Ecto neural progenitor cell (in vitro differentiated cells): Measurements from ENCODE around the gene SMARCB1.

Experiments used
- DNase-seq: peaks from one replicate; pipeline ENCODE4 v3.0.0-alpha.2; 2018; ENCODE audit warnings: low spot score

The SMARCB1 gene

DNA sequence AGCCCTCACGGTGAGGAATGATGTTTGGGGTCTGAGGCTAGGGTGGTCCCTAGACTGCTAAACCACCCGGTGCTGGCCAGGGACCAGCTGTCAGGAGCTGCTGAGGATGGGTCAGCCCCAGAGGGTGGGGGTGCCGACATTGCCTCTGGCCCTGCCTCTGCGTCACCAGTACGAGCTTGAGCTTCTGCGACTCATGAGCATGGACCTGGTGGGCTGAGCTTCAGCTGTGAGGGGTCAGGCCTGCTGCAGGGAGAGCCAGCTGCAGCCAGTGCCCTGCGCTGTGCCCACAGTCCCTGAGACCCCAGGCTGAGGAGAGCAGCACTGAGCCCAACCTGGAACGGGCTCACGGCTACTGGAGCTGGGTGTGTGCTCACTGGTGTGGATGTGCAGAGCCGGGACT is 45.0 kb downstream of the SMARCB1 start:
- DNase-seq: no peak

DNA sequence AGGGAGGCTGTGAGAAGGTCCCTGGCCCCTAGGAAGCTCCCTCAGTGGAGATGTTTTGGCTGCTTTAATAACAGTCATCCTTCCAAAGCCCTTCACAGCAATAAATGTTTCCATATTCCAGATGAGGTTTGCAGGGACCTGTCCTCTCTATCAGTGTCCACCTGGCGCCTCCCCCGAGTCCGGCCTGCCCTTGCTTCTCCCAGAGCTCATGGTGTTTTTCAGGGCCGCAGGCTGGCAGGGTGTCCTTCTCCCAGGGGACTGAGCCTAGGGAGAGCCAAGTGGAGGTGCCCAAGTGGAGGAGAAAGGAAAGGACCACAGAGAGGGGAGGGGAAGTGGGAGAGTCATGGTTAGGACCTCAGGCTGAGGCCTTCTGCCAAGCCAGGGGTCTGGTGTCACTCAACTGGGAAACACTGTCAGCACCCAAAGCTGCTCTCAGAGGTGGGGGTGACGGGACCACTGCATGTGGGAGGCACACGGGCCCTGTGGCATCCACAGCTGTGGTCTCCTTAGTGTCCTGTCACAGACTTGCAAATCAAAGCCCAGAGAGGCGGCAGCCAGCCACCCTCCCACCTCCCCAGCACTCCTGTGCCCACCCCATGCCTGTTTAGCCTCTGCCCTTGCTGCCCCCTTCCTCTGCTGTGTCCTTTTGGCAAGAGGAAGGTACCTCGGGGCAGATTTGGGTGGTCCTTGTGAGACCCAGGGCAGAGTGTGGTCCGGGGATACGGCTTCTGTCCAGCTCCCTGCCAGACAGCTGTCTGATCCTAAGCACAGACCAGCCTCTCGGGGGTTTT is 45.7 kb downstream of the SMARCB1 start:
- no peak for DNase-seq

DNA sequence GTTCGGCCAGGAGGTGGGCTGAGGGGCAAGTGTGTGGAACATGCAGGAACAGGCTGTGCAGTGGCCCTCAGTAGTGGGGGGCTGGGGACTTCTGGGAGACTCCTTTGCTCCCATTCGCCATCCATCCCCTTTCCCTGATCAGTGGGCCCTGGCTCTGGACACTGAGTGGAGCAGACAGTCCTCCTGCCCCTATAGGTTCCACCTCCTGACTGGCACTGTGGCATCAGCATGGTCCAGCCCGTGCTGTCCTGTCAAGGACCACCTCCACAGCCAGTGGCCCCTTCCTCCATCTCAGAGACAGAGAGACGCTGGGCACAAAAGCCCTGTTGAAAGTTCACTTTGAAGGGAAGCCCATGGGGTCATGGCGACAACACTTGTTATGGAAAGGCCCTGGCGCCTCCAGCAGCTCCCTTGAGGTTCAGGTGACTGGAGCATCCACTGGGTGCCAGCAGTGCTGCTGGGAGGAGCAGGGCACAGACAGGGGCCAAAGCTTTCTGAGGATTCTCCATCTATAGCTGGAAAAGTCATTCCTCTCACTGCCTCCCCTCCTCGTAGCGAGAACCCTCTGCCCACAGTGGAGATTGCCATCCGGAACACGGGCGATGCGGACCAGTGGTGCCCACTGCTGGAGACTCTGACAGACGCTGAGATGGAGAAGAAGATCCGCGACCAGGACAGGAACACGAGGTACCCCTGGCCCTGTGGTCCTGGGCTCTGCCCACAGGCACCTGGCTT is 46.4 kb downstream of the SMARCB1 start:
- no peak for DNase-seq

DNA sequence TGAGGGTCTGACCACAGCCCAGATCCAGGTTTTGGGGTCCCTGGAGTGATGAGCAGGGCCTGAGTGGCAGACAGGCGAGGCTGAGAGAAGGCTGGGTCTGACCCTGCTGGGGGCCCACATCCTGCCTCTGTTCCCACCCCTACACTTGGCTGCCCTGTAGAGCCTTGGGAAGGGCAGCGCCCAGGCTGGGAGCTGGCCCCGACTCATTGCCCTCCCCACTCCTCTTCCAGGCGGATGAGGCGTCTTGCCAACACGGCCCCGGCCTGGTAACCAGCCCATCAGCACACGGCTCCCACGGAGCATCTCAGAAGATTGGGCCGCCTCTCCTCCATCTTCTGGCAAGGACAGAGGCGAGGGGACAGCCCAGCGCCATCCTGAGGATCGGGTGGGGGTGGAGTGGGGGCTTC is 47.1 kb downstream of the SMARCB1 start:
- DNase-seq: no peak

DNA sequence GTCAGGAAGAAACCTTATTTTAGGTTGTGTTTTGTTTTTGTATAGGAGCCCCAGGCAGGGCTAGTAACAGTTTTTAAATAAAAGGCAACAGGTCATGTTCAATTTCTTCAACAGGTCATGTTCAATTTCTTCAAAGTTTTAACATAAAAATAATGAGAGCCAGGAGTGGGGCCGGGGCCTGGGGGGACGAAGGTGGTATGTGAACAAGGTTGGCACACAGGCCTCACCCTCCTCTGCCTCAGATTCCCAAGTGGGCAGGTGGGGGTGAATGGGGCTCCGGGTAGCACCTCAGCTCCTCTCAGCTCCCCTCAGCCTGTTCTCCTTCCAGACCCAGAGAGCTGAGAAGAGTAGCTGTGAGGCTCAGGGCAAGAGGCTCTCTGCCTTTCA is 47.6 kb downstream of the SMARCB1 start:
- DNase-seq: no peak

DNA sequence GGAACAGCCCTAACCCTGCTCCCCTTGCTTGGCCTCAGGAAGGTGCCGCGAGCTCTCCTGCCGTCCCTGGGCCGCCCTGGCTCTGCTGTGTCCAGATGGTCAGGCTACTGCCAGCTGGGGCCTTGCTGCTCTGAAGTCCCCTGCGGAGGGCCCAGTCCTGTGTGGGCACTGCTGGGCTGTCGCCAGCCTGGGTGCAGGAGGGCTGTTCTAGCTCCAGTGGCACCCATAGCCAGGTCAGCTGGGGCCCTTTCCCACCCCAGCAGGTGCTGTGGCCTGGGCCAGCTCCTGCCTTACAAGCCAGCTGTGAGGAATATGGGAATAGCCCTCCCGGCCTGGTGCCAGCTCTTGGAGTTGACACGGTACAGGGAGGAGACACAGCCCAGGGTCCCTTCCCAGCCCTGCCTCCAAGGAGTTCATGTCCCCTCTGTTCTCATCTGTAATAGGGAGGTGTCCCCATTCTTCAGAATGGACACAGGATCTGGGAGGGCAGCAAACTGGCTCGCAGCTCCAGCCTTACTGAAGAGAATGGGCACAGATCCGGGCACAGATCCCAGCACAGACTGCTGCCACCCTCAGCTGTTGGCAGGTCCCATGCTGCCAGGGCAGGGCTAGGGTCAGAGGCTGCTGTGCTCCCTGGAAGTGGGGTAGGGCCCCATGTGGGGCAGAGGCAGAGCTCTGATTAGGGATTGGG is 48.2 kb downstream of the SMARCB1 start:
- DNase-seq: no peak

DNA sequence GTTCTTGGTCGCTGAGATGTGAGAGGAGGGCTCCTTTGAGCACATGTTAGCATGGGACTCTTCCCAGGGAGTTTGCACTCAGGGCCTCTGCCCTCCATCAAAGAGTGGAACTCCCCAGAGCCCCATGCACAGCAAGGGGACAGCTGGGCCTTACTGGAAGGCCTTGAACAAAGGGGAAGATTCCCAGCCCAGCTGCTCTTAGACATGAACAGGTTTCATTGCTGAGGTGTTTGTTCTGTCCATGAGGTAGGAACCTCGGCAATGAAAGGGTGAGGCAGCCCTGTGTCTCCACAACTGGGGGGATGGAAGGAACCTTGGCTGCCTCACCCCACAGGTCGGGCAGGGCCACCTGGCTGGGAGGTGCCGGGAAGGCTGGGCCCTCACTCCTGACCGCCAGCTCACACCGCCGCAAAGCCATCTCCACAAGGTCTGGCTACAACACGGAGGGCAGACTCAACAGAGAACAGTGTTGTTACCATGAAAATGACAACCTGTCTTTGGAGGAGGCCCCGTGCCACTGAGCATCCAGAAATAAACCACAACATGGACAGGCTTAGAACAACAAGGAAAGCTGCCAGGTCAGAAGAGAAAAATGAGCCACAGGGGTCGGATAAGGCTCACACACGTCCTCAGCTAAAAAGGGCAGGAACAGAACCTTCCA is 48.8 kb downstream of the SMARCB1 start:
- DNase-seq: no peak

DNA sequence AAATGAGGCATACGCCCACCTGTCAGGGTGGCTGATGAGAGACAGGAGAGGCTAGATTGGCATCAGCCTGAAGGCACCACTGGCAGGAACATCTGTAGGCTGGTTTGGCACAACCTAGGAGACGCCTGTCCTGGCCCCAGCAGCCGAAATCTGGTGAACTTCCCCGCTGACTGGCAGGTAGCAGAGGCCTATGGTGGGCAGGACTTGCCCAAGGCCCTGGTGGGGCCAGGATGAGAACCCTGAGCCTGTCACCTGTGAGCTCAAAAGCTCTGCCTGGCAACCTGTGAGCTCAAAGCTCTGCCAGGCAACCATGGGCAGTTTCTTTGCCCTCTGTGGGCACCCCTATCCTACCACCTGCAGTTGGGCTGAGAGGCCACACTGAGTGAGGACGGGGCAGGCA is 49.5 kb downstream of the SMARCB1 start:
- DNase-seq: no peak

DNA sequence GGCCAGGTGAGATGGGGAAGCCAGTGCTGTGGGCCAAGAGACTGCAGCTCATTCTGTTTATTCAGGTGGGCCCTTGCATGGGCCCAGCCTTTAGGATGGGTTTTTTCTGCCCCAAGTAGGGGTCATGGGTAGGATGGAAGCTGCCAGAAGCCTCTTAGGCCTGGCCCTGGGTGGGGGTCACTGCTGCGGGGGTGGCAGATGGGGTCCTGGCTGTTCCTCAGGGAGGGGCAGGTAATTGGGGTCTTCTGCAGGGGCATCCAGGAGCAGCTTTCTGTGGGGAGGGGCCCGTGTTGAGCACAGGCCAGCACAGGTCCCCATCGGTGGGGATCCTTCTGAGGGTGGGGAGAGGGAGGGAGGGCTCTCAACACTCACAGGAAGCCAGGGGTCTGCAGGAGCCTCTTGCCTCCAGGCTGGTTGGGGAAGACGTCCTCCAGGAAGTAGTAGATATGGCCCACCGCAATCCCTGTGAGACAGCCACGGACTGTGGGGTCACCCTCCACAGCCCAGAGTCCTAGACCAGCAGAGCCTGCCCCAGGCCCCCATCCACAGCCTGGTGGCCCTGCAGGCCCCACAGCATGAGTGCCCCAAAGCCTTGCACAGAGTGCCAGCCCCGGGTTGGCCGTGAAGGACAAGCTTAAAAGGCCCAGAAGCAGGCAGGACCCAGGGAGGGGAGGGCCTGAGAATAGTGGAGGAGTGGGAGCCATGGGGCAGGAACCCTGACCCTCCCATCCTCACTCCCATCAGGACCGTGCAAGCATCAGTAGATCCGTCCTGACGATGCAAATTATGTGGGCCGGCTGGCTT is 50.1 kb downstream of the SMARCB1 start:
- no peak for DNase-seq

DNA sequence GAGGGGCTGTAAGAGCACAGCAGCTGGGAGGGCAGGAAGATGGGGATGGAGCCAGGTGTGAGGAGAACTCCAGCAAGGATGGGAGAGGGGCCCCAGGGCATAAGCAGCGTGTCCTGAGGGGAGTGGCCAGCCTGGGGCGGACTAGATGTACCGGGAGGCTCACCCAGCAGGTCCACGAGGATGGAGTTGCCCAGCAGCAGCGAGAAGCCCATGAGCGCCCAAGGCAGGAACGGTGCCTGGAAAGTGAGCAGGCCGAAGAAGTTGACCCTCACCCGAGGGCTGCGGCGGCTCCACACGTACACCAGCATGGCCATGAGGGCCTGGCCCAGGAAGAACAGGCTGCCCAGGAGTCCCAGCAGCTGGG is 50.7 kb downstream of the SMARCB1 start:
- no peak for DNase-seq

DNA sequence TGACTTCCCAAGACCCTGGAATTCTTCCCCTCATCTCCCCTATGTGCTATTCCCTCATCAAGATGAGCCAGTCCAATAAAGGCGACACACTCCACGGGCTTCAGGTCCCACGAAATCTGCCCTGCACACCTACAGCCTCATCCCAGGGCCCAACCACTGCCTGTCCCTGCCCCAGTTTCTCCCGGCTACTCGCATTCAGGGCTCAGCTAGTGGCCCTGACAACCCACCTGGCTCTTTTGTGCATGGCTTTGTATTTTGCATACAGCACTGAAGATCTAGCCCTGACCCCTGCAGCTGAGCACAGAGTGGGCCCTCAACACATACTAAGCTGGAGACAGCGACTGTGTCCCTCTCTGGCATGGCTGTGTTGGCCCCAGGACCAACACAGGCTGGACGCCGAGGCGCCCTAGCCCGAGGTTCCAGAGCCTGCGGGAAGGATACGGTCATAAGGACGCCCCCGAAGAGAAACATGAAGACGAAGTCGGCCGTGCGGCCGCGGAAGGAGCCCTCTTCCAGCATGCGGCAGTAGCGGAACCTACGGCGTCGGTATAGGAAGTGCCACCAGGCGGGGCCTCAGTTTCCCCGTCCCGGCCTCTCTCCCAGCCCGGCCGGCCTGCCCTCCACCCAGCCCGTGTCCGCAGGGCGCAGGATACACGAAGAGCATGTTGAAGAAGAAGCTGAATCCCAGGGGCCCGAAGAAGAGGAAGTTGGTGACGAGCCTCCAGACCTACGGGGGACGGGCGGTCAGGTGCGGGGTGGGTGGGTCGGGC is 51.3 kb downstream of the SMARCB1 start:
- DNase-seq: peak; percentile 66

DNA sequence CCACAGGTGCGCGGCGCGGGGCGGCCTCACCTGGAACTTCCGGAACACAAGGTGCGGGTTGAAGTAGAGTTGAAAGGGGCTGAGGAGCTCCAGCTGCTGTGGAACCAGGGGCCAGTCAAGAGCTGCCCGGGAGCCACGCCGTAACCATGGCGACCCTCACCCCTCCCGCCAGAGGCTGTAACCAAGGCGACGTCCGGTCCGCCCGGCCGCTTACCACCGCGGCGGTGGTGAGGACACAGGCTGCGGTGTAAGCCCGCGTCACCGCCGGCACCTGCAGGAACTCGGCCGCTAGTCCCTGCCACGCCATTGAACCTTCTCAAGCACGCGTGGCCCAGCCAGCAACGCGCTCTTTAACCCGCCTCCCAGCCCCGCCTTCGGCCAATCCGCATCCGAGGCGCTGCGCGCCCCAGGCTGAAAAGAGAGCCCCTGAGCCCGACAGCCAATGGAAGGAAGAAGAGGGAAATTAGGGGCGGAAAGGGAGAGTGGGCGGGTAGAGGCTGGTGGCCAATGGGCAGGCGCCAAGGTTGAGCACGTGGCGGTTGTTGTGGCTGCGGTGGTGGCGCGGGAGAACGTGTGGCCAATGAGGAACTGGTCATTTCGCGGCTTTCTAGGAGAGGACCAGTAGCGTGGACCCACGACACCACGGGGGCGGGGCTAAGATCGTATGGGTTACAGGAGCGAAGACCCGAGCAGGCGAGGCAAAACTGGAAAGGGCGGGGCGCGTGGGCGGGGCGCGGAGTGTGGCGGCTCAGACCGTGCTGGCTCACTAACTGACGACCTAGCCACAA is 52.1 kb downstream of the SMARCB1 start, which contains the start of gene DERL3:
Gene DERL3 (minus strand): TSS at position 326 of the 788 bp plus-strand sequence. CDS start 19 bp downstream, at position 307.
- DNase-seq: peak; percentile 98

DNA sequence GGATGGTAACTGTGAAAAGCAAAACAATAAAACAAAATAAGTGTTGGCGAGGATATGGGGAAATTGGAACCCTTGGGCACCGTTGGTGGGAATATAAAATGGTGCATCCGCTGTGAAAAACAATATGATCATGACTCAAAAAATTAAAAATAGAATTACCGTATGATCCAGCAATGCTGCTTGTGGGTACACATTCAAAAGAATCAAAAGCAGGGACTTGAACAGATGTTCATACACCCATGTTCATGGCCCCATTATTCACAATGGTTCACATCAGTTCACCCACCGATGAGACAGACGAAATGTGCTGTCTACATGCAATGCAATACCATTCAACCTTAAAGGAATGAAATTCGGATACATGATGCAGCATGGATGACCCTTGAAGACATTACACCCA is 53.3 kb downstream of the SMARCB1 start:
- DNase-seq: no peak

DNA sequence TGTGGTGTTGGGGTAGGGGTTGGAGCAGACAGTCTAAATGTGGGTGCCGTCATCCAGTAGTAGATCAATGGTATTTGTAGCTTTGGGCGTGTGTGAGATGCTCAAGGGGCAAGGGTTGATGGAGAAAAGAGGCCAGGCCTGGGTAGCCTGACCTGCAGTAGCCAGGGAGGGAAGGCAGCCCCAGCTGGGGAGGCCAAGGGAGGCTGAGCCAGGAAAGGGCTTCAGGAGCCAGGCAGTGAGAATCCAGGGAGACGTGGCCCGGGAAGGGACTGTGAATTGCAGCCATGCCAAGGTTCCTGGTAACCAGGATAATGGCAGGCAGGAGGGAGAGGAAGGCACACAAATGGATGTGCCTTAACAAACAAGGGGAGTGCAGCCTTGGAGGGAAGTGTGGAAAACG is 54.5 kb downstream of the SMARCB1 start:
- DNase-seq: no peak

DNA sequence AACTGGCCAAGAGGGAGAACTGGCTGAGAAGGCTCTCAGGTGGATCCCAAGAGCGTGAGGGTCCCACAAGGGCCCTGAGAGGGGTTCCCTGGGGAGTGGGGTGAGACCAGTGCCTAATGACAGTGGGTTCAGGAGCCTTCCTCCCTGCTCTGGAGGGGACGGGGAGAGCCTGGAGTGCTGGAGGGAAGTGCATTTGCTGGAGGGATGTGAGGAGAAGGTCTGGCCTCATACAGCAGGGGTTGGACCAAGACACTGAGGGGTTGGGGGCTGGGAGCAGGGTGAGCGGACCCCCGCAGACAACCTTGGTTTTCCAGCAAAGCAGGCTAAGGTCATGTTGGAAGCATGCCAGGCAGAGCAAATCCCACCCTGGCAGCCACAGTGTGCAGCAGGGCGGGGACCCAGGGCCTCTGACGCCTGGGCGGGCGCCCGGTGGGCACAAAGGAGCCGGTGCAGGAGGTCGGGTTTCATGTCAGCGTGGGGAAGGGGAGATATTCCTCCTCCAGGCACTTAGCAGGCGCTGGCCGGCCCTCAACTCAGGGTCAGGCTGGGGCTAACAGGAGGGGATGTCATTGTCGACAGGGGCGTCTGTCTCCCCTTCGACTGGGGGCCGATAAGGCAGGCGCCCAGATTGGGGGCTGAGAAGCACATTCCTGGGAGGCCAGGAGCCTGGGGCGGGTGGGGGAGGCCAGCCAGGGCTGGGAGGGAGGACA is 55.1 kb downstream of the SMARCB1 start:
- no peak for DNase-seq

DNA sequence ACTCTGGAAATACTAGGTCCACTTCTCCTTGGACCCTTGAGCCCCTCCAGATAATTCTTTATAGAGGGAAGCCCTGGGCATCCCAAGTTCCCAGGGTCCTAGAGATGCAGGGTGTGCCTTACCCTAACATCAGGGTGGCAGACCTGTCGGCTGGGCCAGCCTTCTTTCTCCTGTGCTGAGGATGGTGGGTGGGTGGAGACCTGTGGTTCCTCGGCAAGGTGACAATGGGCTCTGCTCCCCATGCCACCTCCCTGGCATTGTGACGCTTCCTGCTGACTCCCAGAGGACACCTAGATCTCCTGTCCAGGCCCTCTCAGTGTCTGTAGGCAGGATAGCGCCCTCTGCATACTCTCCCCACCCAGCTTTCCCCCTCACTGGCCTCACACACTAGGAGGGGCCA is 55.8 kb downstream of the SMARCB1 start:
- no peak for DNase-seq

DNA sequence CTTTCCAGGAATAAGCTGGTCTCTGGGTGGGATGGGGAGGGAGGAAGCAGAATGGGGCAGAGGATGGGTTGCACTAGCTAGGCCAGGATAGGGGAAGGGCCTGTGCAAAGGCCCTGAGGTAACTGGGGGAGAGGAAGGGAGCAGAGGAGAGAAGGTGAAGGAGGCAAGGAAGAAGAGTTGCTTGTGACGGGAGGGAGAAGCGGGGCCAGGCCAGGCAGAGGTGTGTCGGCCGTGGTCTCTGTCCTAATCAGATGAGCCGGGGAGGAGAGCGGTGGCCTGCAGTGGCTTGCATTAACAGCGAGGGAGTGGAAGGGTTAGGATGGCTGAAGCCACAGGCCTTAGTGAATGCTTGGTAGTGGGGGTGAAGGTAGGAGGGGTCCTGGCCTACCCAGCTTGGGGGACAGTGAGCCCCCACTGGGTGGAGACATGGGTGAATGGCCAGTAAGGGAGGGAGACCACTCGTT is 58.0 kb downstream of the SMARCB1 start:
- no peak for DNase-seq

DNA sequence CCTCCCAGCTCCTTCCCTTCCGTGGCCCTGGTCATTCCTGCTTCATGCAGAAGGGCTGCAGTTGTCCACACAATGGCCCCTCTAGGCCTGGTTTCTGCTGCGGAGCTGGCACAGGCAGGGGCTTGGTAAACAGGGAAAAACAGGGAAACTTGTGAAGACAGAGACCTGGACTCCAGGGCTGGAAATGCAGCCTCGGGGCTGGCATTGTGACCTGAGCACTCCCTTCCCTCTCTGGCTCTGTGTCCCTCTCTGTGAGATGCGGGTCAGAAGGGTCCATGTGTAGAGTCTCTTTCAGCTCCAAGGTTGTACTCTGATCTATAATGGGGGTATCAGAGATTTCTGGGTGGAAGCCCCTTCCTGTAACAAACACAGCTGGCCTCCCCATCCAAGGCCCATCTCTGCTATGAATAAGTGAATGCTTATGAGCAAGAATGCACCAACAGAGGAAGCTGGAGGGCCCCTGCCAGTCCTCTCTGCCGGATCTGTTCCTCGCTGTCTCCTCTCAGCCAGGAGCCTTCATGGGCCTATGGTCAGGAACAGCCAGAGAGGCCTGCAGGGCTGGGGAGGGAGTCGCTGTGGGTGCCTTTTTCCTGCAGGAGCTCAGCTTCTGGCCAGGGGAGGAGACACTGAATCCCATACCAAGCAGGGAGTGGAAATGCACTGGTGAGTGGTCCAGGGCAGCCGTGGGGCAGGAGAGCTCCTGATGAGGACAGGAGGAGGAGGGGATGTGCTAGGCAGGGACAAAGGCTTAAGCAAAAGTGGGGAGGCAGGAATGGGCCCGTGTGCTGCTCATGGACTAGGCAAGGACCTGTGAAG is 58.7 kb downstream of the SMARCB1 start:
- DNase-seq: no peak
